ENCODE results near the gene SLC50A1. TPM values are rescaled to one million over a fixed set of nuclear protein-coding genes. Genes with fewer than 3 reads are reported as not detected.

The SLC50A1 gene
- total RNA-seq, 1 donor from 2014 or later, result 42.6 TPM

DNA sequence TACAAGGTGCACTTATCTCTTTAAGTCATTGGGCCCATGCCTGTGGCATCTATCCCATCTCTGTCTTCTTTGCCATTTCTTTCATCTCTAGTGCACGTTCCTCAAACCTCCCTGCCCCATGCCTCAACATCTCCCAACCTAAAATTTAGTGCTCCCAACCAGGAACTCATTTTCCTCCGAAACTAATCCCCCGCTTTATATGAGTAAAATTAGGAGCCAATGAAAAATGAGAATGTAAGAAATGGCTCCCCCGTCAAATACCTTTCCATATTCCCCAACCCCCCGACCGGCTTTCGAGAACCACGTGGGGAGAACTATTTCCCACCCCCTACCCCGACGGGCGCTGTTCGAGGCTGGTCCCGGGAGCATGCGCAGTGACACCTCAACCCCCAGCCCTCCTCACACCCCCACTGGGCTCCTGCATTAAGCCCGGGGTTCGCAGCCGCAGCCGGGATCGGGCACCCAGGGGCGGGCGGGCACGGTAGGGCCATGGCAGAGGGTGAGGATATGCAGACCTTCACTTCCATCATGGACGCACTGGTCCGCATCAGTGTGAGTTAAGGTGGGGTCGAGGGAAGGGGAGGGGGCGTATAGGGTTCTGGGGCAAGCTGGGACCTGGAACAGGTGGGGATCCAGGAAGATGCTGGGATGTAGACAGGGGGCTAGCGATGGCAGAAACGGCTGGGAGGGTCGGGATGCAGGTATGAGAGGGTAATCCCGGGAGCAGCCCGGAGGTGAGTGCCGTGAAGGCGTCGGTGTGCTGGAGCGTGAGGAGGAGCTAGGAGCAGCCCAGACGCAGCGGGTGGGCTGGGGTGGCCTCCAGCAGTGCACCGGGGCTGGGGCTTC lies 38.0 kb downstream of the SLC50A1 start, which contains the start of gene TRIM46:
TSS of gene TRIM46 (plus strand) at position 372 of the 846 bp plus-strand sequence. CDS start at position 490, 118 bp downstream.
- peak within 1 kb of the TSS; percentile 91 for H3K27ac ChIP-seq
- TF ChIP-seq, protein P1, sequence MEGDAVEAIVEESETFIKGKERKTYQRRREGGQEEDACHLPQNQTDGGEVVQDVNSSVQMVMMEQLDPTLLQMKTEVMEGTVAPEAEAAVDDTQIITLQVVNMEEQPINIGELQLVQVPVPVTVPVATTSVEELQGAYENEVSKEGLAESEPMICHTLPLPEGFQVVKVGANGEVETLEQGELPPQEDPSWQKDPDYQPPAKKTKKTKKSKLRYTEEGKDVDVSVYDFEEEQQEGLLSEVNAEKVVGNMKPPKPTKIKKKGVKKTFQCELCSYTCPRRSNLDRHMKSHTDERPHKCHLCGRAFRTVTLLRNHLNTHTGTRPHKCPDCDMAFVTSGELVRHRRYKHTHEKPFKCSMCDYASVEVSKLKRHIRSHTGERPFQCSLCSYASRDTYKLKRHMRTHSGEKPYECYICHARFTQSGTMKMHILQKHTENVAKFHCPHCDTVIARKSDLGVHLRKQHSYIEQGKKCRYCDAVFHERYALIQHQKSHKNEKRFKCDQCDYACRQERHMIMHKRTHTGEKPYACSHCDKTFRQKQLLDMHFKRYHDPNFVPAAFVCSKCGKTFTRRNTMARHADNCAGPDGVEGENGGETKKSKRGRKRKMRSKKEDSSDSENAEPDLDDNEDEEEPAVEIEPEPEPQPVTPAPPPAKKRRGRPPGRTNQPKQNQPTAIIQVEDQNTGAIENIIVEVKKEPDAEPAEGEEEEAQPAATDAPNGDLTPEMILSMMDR (IDR thresholded peaks at IDR 0.05), result no peak
- no peaks in the 10 kb centered on the region for H3K9me3 ChIP-seq
- no peak for DNase-seq
- peak in 1 of 2 donors; percentile 0 for ATAC-seq
- peaks cover 6% of the 10 kb centered on the region for H3K27me3 ChIP-seq (ENCODE audit: low read depth)
- intact Hi-C loops (cut with DNase I), result no loop called here
- H3K36me3 ChIP-seq, result peaks cover 23% of the 10 kb centered on the region
- H3K4me1 ChIP-seq, result peaks cover 35% of the 10 kb centered on the region
- peak within 1 kb of the TSS; percentile 91 for H3K4me3 ChIP-seq

DNA sequence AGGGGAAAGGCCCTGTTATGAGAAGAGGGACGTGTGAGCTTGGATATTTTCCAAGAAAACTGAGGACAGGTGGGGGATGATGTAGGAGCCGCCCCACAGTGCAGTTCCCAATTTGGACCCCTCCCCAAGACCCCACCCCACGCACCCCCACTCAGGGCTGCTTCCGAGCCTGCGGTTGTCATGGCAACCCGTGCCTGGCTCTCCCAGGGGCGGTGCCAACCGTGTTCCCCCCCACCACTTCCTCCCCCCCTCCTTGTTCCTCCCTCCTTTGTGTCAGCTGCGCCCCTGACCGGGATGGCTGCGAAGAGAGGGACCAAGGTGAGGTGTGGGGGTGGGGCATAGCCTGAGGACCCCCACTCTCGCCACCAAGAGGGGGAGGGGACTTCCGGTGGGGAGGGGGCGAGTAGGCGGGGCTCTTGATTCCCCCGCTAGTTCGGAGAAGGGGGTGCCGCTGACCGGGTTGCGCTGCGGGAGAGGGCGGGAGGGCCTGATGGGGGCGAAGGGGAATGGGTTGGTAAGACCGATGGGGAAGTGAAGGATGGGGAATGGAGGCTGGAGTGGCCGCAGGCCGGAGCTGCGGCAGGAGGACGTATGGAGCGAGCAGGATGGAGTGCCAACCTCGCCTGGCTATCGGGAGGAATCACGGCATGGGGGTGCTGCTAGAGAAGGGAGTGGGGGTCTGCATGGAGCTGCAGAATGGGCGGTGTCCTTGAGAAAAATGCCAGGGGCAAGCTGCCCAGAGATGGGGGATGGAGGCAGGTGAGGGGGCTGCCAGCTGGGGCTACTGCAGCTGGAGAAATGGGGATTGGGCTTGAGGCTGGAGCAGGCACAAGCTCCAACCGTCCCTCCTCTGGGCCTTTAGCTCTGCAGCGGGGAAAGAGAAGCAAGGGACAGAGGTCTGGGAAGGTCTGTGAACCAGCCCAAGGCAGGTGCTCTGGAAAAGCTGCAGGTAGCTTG lies 39.0 kb downstream of the SLC50A1 start:
- Histone ChIP-seq H3K4me1 (peaks cover 35% of the 10 kb centered on the region), H3K36me3 (peaks cover 14% of the 10 kb centered on the region), H3K4me3 (peak overlapping the region; percentile 91), H3K9me3 (no peaks in the 10 kb centered on the region), H3K27ac (no peak overlapping the region), H3K27me3 (ENCODE audit: low read depth) (peaks cover 6% of the 10 kb centered on the region)
- TF ChIP-seq, protein P1 (IDR thresholded peaks at IDR 0.05), result no peak
- DNase-seq (no peak), ATAC-seq (no peak)
- intact Hi-C loops (cut with DNase I), result no loop called here

DNA sequence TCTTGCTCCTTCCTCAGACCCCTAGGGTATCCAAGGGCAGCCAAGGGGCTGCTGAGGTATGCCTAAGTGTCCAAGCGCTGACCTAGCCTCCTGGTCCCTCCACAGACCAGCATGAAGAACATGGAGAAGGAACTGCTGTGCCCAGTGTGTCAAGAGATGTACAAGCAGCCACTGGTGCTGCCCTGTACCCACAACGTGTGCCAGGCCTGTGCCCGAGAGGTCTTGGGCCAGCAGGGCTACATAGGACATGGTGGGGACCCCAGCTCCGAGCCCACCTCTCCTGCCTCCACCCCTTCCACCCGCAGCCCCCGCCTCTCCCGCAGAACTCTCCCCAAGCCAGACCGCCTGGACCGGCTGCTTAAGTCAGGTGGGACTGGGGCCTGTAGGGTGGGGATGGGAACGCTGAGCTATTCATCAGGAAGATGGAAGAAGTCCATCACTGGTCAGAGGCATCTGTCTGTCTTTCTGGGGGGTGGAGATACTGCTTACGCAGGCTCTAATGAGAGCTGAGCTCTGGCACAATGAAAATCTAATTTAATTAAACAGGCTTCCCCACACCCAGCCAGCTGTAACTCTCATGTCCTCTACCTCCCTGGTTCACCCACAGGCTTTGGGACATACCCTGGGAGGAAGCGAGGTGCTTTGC lies 39.8 kb downstream of the SLC50A1 start:
- DNase-seq, result no peak
- Histone ChIP-seq H3K27me3 (ENCODE audit: low read depth) (peaks cover 6% of the 10 kb centered on the region), H3K4me3 (no peak overlapping the region), H3K36me3 (peaks cover 6% of the 10 kb centered on the region), H3K27ac (no peak overlapping the region), H3K9me3 (no peaks in the 10 kb centered on the region), H3K4me1 (peaks cover 35% of the 10 kb centered on the region)
- TF ChIP-seq, protein P1 (IDR thresholded peaks at IDR 0.05), result no peak
- no peak for ATAC-seq
- intact Hi-C loops (cut with DNase I), result no loop called here

DNA sequence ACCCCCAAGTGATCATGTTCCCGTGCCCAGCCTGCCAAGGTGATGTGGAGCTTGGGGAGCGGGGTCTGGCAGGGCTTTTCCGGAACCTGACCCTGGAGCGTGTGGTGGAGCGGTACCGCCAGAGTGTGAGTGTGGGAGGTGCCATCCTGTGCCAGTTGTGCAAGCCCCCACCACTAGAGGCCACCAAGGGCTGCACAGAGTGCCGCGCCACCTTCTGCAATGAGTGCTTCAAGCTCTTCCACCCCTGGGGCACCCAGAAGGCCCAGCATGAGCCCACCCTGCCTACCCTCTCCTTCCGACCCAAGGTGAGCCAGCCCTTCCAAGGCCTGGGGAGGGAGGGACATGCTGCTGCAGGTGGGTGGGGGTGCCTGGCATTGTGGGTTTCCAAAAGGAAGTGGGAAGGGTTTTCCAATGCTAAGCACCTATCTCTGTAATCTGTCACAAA lies 40.3 kb downstream of the SLC50A1 start:
- Histone ChIP-seq H3K36me3 (peaks cover under 1% of the 10 kb centered on the region), H3K27ac (no peak overlapping the region), H3K4me1 (peaks cover 35% of the 10 kb centered on the region), H3K9me3 (no peaks in the 10 kb centered on the region), H3K4me3 (no peak overlapping the region), H3K27me3 (ENCODE audit: low read depth) (peaks cover 6% of the 10 kb centered on the region)
- TF ChIP-seq, protein P1 (IDR thresholded peaks at IDR 0.05), result no peak
- ATAC-seq, result peak in 1 of 2 donors; percentile 1
- DNase-seq, result peak; percentile 57
- intact Hi-C loops (cut with DNase I), result no loop called here

DNA sequence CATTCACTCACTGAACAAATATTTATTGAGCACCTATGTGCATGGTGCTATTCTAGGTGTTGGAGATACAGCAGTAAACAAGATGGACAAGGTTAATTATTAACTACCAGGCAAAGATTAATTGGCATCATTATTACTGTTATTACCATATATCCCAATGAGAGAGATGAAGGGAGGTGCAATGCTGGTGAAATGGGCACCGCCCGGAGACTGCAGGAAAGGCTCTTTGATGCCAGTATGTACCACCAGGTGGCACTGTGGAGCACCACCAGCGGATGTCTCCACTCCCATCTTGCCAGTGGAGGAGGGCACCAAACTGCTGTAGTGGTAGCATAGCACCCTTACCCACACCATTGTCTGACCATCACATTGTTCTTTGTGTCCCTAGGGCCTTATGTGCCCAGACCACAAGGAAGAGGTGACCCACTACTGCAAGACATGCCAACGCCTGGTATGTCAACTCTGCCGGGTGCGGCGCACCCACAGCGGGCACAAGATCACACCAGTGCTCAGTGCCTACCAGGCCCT lies 41.0 kb downstream of the SLC50A1 start:
- H3K4me3 ChIP-seq, result no peak overlapping the region
- H3K27me3 ChIP-seq (ENCODE audit: low read depth), result peaks cover 6% of the 10 kb centered on the region

More for the DNA sequence above, 41.0 kb downstream of the SLC50A1 start:
- DNase-seq (peak; percentile 88), ATAC-seq (peak; percentile 65 to 71)
- H3K4me1 ChIP-seq, result peaks cover 35% of the 10 kb centered on the region
- no peaks in the 10 kb centered on the region for H3K9me3 ChIP-seq
- intact Hi-C loops (cut with DNase I), result no loop called here
- no peaks in the 10 kb centered on the region for H3K36me3 ChIP-seq
- TF ChIP-seq, protein P1 (IDR thresholded peaks at IDR 0.05), result peak; percentile 93
- H3K27ac ChIP-seq, result peak overlapping the region; percentile 59
